Measurements from ENCODE around the gene PDGFC.
"Not testable (repeated sequence)": the region's sequence is repeated elsewhere in the genome, so short reads cannot be mapped to it uniquely, and the experiment has no call there.

Gene PDGFC

DNA sequence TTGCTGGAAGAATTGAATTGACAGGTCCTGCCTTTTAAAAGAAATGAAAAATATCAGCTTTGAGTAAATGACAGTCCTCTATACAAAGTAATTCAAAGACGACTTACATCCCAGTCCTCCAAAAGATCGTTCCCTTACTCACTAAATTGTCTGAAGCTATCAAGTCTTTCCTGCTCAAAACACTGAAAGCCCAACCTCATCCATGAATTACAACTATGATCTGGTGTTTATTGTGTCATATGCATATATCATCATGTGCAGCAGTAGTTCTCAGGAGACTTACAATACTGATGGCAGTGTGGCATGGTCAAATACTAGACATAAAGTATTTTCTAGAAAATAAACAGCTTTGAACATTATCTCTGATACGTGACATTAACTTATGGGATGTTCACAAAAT lies 97.8 kb downstream of the PDGFC start:
- no peak for ATAC-seq
- H3K4me1 Mint-ChIP-seq: no peaks in the 10 kb centered on the region
- no peaks in the 10 kb centered on the region for H3K36me3 Mint-ChIP-seq
- H3K27me3 Mint-ChIP-seq: no peaks in the 10 kb centered on the region
- no peak overlapping the region for H3K4me3 Mint-ChIP-seq
- H3K9me3 Mint-ChIP-seq: no peaks in the 10 kb centered on the region
- no peak overlapping the region for H3K27ac Mint-ChIP-seq

DNA sequence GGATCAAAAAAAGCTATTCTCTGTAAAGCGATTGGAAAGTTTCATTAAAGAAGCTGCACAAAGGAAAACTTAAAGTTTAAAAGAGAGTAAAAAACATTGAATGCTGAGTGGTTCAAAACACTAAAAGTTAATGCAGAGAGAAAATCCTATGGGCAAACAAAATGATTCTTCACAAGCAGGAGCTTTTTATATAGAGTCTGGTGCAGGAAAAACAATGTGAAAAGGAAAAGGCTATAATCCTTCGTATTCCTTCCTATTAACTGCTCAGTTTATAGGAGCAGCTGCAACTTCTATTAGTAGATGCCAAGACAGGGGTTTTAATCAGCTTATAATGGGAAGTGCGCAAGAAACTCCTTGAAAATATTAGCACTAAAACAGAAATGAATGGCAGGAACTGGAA lies 100.7 kb downstream of the PDGFC start:
- Mint-ChIP-seq H3K36me3 (no peaks in the 10 kb centered on the region), H3K9me3 (no peaks in the 10 kb centered on the region), H3K4me3 (no peak overlapping the region), H3K27ac (no peak overlapping the region), H3K4me1 (no peaks in the 10 kb centered on the region), H3K27me3 (no peaks in the 10 kb centered on the region)
- ATAC-seq: no peak

DNA sequence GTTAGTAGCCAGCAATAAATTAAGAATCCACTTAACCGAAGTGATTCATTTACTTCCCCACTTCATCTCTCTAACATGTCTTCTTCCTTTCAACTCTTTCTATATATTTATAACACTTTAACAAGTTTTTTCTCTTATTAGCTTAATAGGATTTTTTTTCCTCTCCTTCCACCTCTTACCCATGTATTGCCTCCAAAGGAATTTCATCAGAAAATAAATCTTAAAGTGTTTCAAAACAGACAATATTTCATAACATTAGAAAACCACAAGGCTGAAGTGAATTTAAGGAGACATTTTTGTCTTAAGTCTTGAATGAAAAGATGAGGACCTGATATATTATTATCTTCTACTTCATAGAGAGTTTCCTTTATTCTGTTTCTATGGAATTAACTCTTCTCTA lies 101.5 kb downstream of the PDGFC start:
- ATAC-seq: no peak
- no peaks in the 10 kb centered on the region for H3K9me3 Mint-ChIP-seq
- no peaks in the 10 kb centered on the region for H3K27me3 Mint-ChIP-seq
- no peak overlapping the region for H3K4me3 Mint-ChIP-seq
- H3K36me3 Mint-ChIP-seq: no peaks in the 10 kb centered on the region
- no peak overlapping the region for H3K27ac Mint-ChIP-seq
- H3K4me1 Mint-ChIP-seq: no peaks in the 10 kb centered on the region

DNA sequence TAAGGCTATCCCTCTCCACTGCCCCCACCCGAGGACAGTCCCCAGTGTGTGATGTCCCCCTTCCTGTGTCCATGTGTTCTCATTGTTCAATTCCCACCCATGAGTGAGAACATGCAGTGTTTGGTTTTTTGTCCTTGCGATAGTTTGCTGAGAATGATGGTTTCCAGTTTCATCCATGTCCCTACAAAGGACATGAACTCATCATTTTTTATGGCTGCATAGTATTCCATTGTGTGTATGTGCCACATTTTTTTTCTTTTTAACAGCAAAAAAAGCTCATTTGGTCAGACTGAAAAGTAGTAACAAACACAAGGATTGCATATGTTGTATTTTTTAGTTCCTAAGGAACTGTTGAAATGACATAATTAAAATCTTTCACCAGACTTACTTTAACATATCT lies 105.5 kb downstream of the PDGFC start:
- not testable (repeated sequence) for H3K27me3 Mint-ChIP-seq

DNA sequence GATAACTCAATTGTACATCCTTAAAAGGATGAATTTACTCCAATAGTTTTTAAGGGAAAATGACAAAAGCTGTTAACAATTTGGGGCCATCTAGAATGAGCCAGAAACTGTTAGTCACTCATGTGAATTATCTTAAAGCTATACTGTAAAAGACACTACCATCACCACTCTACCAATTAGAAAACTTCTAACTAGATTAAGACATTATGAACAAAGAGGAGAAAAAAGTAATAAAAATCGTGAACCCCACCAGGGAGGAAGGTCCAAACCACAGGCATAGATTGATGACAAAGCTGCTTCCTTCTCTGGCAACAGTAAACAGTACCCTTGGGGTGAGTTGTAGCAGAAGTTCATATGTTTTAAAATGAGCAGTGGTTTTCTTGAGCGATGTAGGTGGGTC lies 106.1 kb downstream of the PDGFC start:
- Mint-ChIP-seq H3K4me3 (no peak overlapping the region), H3K36me3 (no peaks in the 10 kb centered on the region), H3K4me1 (no peaks in the 10 kb centered on the region), H3K9me3 (no peaks in the 10 kb centered on the region), H3K27ac (no peak overlapping the region), H3K27me3 (no peaks in the 10 kb centered on the region)
- no peak for ATAC-seq

More for the DNA sequence above, 105.5 kb downstream of the PDGFC start:
- H3K36me3 Mint-ChIP-seq, H3K27ac Mint-ChIP-seq, H3K9me3 Mint-ChIP-seq, H3K4me3 Mint-ChIP-seq, H3K4me1 Mint-ChIP-seq, ATAC-seq: not testable (repeated sequence)

DNA sequence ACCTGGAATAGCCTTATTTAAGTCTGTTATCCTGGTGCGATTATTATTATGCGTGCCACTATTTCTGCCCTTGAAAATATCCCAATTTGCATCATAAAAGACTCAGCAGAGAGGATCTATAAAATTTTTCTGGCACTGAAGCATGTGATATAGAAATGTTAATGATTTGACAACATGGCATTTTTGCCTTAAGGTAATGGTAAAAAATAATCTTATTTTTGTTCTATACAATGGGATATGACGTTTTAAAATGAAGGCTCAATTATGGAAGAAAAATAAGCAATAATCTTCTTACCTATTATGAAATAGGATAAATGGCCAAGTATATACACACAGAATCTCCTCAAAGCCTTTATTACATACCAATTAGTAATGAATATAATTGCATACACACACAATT lies 113.5 kb downstream of the PDGFC start:
- H3K9me3 Mint-ChIP-seq: no peaks in the 10 kb centered on the region
- no peak for ATAC-seq

DNA sequence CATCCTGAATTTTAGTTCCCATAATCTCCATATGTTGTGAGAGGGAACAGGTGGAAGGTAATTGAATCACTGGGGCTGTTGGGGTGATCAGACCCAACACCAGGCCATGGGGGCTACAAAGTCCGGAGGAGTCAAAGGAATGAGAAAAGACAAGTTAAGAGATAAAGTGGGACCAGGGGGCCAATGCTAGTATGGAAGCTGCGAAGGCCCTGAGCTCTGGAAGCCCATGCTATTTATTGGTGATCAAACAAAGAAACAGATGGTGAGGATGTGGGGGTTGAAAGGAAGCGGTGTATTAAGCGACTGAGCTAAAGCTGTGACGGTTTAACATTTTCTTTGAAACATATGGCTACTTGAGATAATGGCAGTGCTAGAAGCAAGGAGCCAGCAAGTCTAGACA lies 132.8 kb downstream of the PDGFC start:
- H3K27ac Mint-ChIP-seq: no peak overlapping the region
- H3K4me1 Mint-ChIP-seq: no peaks in the 10 kb centered on the region
- ATAC-seq: no peak
- H3K9me3 Mint-ChIP-seq: peaks cover 22% of the 10 kb centered on the region
- no peaks in the 10 kb centered on the region for H3K36me3 Mint-ChIP-seq
- no peaks in the 10 kb centered on the region for H3K27me3 Mint-ChIP-seq
- no peak overlapping the region for H3K4me3 Mint-ChIP-seq

More for the DNA sequence above, 113.5 kb downstream of the PDGFC start:
- no peak overlapping the region for H3K27ac Mint-ChIP-seq
- H3K4me1 Mint-ChIP-seq: no peaks in the 10 kb centered on the region
- no peaks in the 10 kb centered on the region for H3K27me3 Mint-ChIP-seq
- H3K36me3 Mint-ChIP-seq: no peaks in the 10 kb centered on the region
- no peak overlapping the region for H3K4me3 Mint-ChIP-seq

DNA sequence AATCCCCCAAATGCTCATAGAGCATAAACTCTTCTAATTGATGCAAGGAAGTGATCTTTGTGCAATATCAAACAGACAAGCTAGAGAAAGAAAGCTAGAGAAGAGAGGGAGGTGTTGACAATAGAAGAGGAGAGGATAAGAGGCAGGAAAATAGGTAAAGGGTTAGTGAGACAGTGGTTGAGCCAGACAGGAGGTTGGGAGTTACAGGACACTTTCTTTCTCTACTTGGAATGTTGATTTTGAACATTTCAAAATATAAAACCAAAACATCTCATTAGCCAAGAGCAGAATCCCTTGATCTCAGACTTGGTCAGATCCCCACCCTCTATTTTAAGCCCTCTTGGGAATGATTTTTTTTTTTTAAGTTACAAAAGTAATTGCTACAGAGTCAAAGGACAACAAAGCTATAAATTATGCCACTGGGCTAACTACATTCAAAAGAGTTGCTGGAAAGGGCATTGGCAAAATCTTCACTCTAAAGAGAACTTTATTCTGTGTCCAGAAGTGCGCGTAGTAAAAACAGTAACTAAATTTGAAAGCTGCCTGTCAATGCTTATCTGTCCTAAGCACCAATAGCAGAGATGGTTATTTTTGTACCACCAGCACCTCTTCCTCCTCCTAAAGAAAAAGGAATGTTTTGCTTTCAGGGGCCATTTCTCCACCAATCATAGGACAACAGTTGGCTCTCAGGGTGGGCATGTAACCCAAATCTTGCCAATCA lies 133.8 kb downstream of the PDGFC start:
- Mint-ChIP-seq H3K4me3 (no peak overlapping the region), H3K4me1 (no peaks in the 10 kb centered on the region), H3K27me3 (no peaks in the 10 kb centered on the region), H3K27ac (no peak overlapping the region), H3K9me3 (peaks cover 20% of the 10 kb centered on the region), H3K36me3 (no peaks in the 10 kb centered on the region)
- no peak for ATAC-seq

DNA sequence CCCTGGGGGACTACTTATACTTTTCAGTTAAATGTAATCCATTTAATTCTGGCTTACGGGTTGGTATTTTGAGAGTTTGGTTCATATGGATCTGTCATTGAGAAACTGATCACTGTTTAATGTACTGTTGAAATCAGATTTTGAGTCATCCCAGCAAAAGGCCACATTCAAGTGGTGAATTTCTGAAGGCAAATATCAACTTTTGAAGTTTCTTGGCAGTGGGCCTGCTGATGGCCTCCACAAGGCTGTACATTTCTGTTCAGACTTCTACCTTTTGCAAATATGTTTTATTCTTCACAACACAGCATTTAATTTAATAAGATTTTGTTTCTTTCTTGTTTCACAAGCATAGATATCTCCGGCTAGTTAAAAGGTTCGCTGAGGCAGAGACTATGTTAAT lies 138.7 kb downstream of the PDGFC start:
- no peak for ATAC-seq
- H3K27me3 Mint-ChIP-seq: no peaks in the 10 kb centered on the region
- H3K4me1 Mint-ChIP-seq: no peaks in the 10 kb centered on the region
- H3K27ac Mint-ChIP-seq: no peak overlapping the region
- H3K36me3 Mint-ChIP-seq: no peaks in the 10 kb centered on the region
- H3K9me3 Mint-ChIP-seq: peaks cover 3% of the 10 kb centered on the region
- no peak overlapping the region for H3K4me3 Mint-ChIP-seq

DNA sequence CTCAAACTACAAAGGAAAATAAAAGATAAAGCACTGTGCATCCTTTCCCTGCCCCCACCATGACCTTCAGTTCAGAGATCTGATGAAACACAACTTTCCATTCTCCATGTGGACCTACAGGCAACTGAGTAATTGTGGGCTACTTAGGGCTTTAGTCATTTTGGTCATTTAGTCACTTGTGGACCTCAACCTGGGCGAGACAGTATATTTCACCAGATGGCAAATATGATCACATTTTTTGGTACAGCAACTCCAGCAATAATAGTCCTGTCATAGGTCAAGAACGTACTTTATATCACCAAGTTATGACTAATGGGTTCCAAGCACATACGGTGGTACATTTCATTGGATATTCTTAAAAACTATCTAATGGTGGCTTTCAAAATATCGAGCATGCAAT lies 141.2 kb downstream of the PDGFC start:
- no peak overlapping the region for H3K4me3 Mint-ChIP-seq
- no peak overlapping the region for H3K27ac Mint-ChIP-seq
- H3K36me3 Mint-ChIP-seq: no peaks in the 10 kb centered on the region
- no peaks in the 10 kb centered on the region for H3K27me3 Mint-ChIP-seq
- no peaks in the 10 kb centered on the region for H3K4me1 Mint-ChIP-seq
- no peaks in the 10 kb centered on the region for H3K9me3 Mint-ChIP-seq
- ATAC-seq: no peak

DNA sequence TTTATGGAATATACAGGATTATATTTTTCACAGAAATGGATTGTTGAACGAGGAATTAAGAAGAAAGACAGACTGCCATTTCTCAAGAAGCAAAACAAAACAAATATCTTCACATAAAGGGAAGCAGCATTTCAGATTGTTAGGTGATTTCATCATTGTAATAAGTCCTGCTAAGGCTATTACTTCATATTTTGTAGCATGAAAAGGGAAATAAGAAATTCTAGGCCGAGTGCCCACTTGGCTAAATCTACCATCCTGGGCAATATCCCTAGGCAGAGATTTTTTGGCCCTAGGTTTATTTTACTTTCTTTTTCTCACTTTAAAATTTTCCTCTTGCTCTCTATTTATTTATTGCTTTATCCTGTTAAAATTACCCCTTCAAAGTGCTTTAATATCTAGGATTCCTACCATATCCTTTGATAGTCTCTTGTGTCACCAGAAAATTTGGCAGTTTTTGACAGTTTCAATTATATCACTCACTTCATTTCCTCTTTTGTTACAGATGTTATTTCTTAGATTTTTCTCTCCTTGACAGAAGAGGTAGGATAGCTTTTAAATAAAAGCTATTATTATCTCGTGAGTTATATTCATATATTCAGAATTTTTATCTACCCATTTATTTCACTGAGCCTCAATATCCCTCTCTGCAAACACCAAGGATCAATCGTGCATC lies 142.3 kb downstream of the PDGFC start:
- no peak for ATAC-seq
- no peak overlapping the region for H3K4me3 Mint-ChIP-seq
- H3K36me3 Mint-ChIP-seq: no peaks in the 10 kb centered on the region
- no peak overlapping the region for H3K27ac Mint-ChIP-seq
- H3K27me3 Mint-ChIP-seq: no peaks in the 10 kb centered on the region
- no peaks in the 10 kb centered on the region for H3K9me3 Mint-ChIP-seq
- no peaks in the 10 kb centered on the region for H3K4me1 Mint-ChIP-seq

DNA sequence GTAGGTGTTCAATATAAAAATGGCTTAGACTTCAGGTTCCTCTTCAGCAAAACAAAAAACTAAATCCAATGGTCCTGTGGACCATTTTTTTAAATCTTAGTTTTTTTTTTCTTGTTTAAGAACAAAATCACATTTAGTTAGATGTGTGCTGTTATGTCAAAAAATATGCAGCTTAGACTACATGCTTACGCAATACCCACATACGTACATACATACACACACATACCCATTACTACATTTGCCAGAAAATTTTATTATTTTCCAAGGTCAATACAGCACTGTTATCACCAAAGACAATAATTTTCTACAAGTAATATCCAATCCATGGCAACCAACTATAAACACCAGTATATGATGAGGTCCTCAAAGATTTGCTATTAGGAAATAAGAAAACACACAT lies 144.1 kb downstream of the PDGFC start:
- Mint-ChIP-seq H3K4me3 (no peak overlapping the region), H3K9me3 (peaks cover 3% of the 10 kb centered on the region), H3K27ac (no peak overlapping the region), H3K4me1 (no peaks in the 10 kb centered on the region), H3K27me3 (no peaks in the 10 kb centered on the region), H3K36me3 (no peaks in the 10 kb centered on the region)
- ATAC-seq: no peak

DNA sequence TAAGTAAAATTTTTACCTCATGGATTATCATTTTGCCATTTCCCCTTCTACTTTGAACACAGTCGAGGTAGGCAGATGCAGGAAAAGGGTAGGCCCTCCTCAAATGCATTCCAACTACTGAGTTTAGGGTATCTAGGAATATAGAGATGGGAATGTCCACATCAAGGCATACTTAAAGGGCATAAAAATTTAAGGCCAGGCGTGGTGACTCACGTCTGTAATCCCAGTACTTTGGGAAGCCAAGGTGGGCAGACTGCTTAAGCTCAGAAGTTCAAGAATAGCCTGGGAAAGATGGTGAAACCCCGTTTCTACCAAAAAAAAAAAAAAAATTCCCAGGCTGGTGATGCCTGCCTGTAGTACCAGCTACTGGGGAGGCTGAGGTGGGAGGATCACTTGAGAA lies 146.5 kb downstream of the PDGFC start:
- no peak for ATAC-seq
- H3K4me3 Mint-ChIP-seq: no peak overlapping the region
- H3K27ac Mint-ChIP-seq: no peak overlapping the region
- H3K27me3 Mint-ChIP-seq: no peaks in the 10 kb centered on the region
- H3K36me3 Mint-ChIP-seq: no peaks in the 10 kb centered on the region
- H3K9me3 Mint-ChIP-seq: peaks cover 3% of the 10 kb centered on the region
- H3K4me1 Mint-ChIP-seq: no peaks in the 10 kb centered on the region

DNA sequence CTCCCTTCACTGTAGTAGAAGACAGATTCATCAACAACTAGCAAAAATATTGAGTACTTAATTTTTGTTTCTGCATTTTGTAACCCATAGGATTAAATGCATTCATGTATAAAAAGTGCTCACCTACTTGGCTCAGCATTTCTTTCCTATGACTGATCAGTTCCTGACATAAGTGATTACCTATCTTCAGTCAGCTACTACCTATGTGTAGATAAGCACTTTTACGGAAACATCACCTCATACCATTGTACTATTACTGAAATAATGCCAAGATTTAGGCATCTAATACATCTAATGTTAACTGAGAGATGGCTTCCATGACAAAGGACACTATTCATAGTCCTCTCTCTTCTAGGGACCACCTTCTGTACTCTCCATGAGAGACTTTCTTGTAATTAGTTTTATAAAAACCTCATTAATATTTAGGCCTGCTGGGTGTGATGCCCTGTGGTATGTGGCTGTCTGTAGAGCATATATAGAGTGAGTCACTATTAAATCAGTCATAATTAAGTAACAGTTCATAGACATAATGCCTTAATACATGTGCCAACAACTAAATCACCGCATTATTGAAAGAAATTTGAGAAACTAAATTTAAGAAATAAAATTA lies 147.0 kb downstream of the PDGFC start:
- no peaks in the 10 kb centered on the region for H3K4me1 Mint-ChIP-seq
- no peaks in the 10 kb centered on the region for H3K36me3 Mint-ChIP-seq
- ATAC-seq: no peak
- no peak overlapping the region for H3K4me3 Mint-ChIP-seq
- no peak overlapping the region for H3K27ac Mint-ChIP-seq
- H3K9me3 Mint-ChIP-seq: peaks cover 6% of the 10 kb centered on the region
- H3K27me3 Mint-ChIP-seq: no peaks in the 10 kb centered on the region

DNA sequence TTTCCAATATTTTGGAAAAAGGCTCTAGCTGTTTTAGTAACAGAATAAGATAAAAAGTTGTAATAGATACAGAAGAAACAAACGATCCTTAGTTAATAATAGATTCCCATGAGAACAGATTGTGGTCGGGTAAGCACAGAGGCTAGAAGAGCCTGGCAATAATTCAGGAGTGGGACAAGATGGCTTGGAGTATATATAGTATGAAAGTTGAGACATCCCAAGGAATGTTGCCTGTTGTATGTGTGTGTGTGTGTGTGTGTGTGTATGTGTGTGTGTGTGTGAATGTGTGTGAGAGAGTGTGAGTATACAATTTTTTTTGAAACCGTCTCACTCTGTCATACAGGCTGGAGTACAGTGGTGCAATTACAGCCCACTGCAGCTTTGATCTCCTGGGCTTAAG lies 150.7 kb downstream of the PDGFC start:
- Mint-ChIP-seq H3K4me1 (no peaks in the 10 kb centered on the region), H3K4me3 (no peak overlapping the region), H3K9me3 (peaks cover 7% of the 10 kb centered on the region), H3K27me3 (no peaks in the 10 kb centered on the region), H3K27ac (no peak overlapping the region), H3K36me3 (no peaks in the 10 kb centered on the region)
- no peak for ATAC-seq

DNA sequence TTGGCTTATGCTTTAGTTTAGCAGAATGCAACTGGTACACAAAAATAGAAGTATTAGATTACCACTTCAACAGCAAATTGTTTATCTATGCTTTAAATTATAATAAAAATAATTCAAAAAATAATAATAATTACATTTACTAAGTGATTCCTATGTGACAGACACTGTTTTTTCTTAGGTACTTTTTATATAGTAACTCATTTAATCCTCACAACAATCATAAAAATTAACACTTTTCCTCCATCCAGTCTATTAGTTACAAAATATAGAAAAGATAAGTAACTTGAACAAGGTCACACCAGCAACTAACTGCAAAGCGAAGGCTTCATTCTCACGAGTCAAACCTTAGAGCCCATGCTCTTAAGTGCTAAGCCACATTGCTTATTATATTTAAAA lies 155.2 kb downstream of the PDGFC start:
- Mint-ChIP-seq H3K4me1 (no peaks in the 10 kb centered on the region), H3K27ac (no peak overlapping the region), H3K36me3 (no peaks in the 10 kb centered on the region), H3K4me3 (no peak overlapping the region), H3K9me3 (peaks cover 3% of the 10 kb centered on the region), H3K27me3 (no peaks in the 10 kb centered on the region)
- ATAC-seq: no peak

All from stimulated activated memory B cell treated with anti-CD40 and anti-IgM and Interleukin-4, amounts not matched to agents 10 μg/mL and 1 μg/mL and 100 μg/mL, for 72 hours (primary cell).